ENCODE data around the gene ANKRD39. TPM values are rescaled to one million over a fixed set of nuclear protein-coding genes. Genes with fewer than 3 reads are reported as not detected.

ANKRD39 gene
- total and polyA plus RNA-seq, 2 of the 4 experiments (the other 2 are of a cell fraction) = 12.5 to 17.0 TPM

DNA sequence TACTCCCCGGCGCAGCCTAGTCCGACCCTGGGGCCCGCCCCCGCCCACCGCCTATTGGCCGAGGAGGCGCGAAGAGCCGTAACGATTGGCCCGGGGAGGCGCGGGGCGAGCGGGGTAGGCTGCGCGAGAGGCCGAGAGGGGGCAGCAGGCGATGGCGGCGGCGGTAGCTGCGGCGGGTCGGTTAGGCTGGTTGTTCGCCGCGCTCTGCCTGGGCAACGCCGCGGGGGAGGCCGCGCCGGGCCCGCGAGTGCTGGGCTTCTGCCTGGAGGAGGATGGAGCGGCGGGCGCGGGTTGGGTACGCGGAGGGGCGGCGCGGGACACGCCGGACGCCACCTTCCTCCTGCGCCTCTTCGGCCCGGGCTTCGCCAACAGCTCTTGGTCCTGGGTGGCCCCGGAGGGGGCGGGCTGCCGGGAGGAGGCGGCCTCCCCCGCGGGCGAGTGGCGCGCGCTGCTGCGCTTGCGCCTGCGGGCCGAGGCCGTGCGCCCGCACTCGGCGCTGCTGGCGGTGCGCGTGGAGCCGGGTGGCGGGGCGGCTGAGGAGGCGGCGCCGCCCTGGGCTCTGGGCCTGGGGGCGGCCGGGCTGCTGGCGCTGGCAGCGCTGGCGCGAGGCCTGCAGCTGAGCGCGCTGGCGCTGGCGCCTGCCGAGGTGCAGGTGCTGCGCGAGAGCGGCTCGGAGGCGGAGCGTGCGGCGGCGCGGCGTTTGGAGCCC lies 41.5 kb downstream of the ANKRD39 start, which contains the start of gene CNNM3 (continued):
- TF ChIP-seq, protein P1, sequence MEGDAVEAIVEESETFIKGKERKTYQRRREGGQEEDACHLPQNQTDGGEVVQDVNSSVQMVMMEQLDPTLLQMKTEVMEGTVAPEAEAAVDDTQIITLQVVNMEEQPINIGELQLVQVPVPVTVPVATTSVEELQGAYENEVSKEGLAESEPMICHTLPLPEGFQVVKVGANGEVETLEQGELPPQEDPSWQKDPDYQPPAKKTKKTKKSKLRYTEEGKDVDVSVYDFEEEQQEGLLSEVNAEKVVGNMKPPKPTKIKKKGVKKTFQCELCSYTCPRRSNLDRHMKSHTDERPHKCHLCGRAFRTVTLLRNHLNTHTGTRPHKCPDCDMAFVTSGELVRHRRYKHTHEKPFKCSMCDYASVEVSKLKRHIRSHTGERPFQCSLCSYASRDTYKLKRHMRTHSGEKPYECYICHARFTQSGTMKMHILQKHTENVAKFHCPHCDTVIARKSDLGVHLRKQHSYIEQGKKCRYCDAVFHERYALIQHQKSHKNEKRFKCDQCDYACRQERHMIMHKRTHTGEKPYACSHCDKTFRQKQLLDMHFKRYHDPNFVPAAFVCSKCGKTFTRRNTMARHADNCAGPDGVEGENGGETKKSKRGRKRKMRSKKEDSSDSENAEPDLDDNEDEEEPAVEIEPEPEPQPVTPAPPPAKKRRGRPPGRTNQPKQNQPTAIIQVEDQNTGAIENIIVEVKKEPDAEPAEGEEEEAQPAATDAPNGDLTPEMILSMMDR (conservative IDR thresholded peaks at IDR 0.05; ENCODE audit: low read depth, low read length) = peak; percentile 59

Data from IMR-90 (cell line).